ENCODE data around the gene NLGN1. TPM values are rescaled to one million over a fixed set of nuclear protein-coding genes. Genes with fewer than 3 reads are reported as not detected.
A peak's percentile ranks its signal among the peaks of the same experiment; 100 is the strongest.

The NLGN1 gene
- total RNA-seq, 1 experiment from 2014 or later = 0.85 TPM

GRCh38 chr3:174276826-174277225 lies 879.3 kb downstream of the NLGN1 start:
- no TSS peak for BruUV-seq (replicated peaks)
- no peak for ATAC-seq
- Histone ChIP-seq H3K9me3 (ENCODE audit: control insufficient read depth, insufficient read depth, low read depth, low read length) (no peaks in the 10 kb centered on the region), H3K4me3 (ENCODE audit: low read depth in 2 of 2, low read length in 2 of 2) (no peak overlapping the region), H3K27me3 (ENCODE audit: control insufficient read depth, insufficient read depth, low read length) (no peaks in the 10 kb centered on the region), H3K4me1 (ENCODE audit: control insufficient read depth, insufficient read depth, low read length) (no peaks in the 10 kb centered on the region), H3K27ac (ENCODE audit: low read length) (no peak overlapping the region), H3K36me3 (ENCODE audit: control insufficient read depth, insufficient read depth, low read length) (no peaks in the 10 kb centered on the region)
- in situ Hi-C loops (cut with HindIII; ENCODE audit: low pct_unique_long_range_greater_than_20kb, low sequenced_read_pairs) (no loop called here), intact Hi-C loops (cut with micrococcal nuclease; ENCODE audit: unreplicated experiment) (no loop called here)
- peak; percentile 1 for DNase-seq (ENCODE audit: low read depth, low spot score)
- ChIA-PET POLR2A (no interaction called here), CTCF (no interaction called here)
- TF ChIP-seq POLR2AphosphoS5 (IDR thresholded peaks at IDR 0.05; ENCODE audit: low read depth, low read length) = no peak
- no peak for TF ChIP-seq TCF7L2 (IDR thresholded peaks at IDR 0.05; ENCODE audit: low read depth, low read length)
- no peak for TF ChIP-seq SIN3A (IDR thresholded peaks at IDR 0.05; ENCODE audit: borderline replicate concordance, insufficient read depth, low read depth, low read length)
- TF ChIP-seq REST (IDR thresholded peaks at IDR 0.05; ENCODE audit: insufficient read depth in 1 of 2, low read depth in 2 of 2, low read length in 1 of 2) = no peak
- no peak for TF ChIP-seq CTCF (IDR thresholded peaks at IDR 0.05)

- intact Hi-C loops (cut with micrococcal nuclease; ENCODE audit: unreplicated experiment) = no loop called here
- POLR2A ChIA-PET = no interaction called here
- BruUV-seq (replicated peaks) = no TSS peak
- CTCF ChIA-PET = no interaction called here
- H3K9me3 ChIP-seq (ENCODE audit: control insufficient read depth, insufficient read depth, low read depth, low read length) = no peaks in the 10 kb centered on the region
- TF ChIP-seq REST (IDR thresholded peaks at IDR 0.05; ENCODE audit: insufficient read depth in 1 of 2, low read depth in 2 of 2, low read length in 1 of 2) (no peak), SIN3A (IDR thresholded peaks at IDR 0.05; ENCODE audit: borderline replicate concordance, insufficient read depth, low read depth, low read length) (no peak), TCF7L2 (IDR thresholded peaks at IDR 0.05; ENCODE audit: low read depth, low read length) (no peak), CTCF (IDR thresholded peaks at IDR 0.05) (no peak), POLR2AphosphoS5 (IDR thresholded peaks at IDR 0.05; ENCODE audit: low read depth, low read length) (no peak)
- DNase-seq (ENCODE audit: low read depth, low spot score) = no peak
- no peaks in the 10 kb centered on the region for H3K36me3 ChIP-seq (ENCODE audit: control insufficient read depth, insufficient read depth, low read length)
- H3K4me3 ChIP-seq (ENCODE audit: low read depth in 2 of 2, low read length in 2 of 2) = no peak overlapping the region
- no peaks in the 10 kb centered on the region for H3K4me1 ChIP-seq (ENCODE audit: control insufficient read depth, insufficient read depth, low read length)
- no peaks in the 10 kb centered on the region for H3K27me3 ChIP-seq (ENCODE audit: control insufficient read depth, insufficient read depth, low read length)
- in situ Hi-C loops (cut with HindIII; ENCODE audit: low pct_unique_long_range_greater_than_20kb, low sequenced_read_pairs) = no loop called here
- no peak for ATAC-seq
- H3K27ac ChIP-seq (ENCODE audit: low read length) = no peak overlapping the region
These were observed 880.5 kb downstream of the NLGN1 start for GRCh38 chr3:174278094-174278493.

Data from Panc1 (cell line).